ENCODE data around the gene RNU2-1. TPM values are rescaled to one million over a fixed set of nuclear protein-coding genes. Genes with fewer than 3 reads are reported as not detected.
A peak's percentile ranks its signal among the peaks of the same experiment; 100 is the strongest.
"Not testable (repeated sequence)": the region's sequence is repeated elsewhere in the genome, so short reads cannot be mapped to it uniquely, and the experiment has no call there.

The RNU2-1 gene
- not detected in 2 replicates for total RNA-seq (2016; rRNA removed; fragmentation: Illumina TruSeq; extraction: Trizol)
- 7.5 and 10.4 TPM in 2 replicates for total RNA-seq (2016; cell fraction: cytosol; rRNA removed; fragmentation: Illumina TruSeq; extraction: Trizol; ENCODE audit: low read depth)
- total RNA-seq (2016; cell fraction: insoluble cytoplasmic fraction; rRNA removed; fragmentation: Illumina TruSeq; extraction: Trizol): not detected in 2 replicates
- not detected in 2 replicates for total RNA-seq (2016; cell fraction: membrane; rRNA removed; fragmentation: Illumina TruSeq; extraction: Trizol)
- not detected in 2 replicates for total RNA-seq (2016; cell fraction: nucleus; rRNA removed; fragmentation: Illumina TruSeq; extraction: Trizol)
- not detected in 2 replicates for polyA plus RNA-seq (2011; rRNA removed)
- not detected in 2 replicates for polyA plus RNA-seq (2011; cell fraction: cytosol; rRNA removed)
- polyA plus RNA-seq (2011; cell fraction: nucleus; rRNA removed): not detected in 2 replicates
- not detected in 2 replicates for polyA plus RNA-seq (2012)
- not detected in 2 replicates for polyA plus RNA-seq (2016; cell fraction: cytosol; fragmentation: Illumina TruSeq; extraction: Trizol; ENCODE audit: low read depth)
- not detected in 2 replicates for polyA plus RNA-seq (2016; cell fraction: insoluble cytoplasmic fraction; fragmentation: Illumina TruSeq; extraction: Trizol; ENCODE audit: low read depth)
- polyA plus RNA-seq (2016; cell fraction: membrane; fragmentation: Illumina TruSeq; extraction: Trizol; ENCODE audit: low read depth): not detected in 2 replicates
- not detected in 2 replicates for polyA plus RNA-seq (2016; cell fraction: nucleus; fragmentation: Illumina TruSeq; extraction: Trizol; ENCODE audit: insufficient read depth, low read depth)
- polyA minus RNA-seq (2011; rRNA and poly(A)+ RNA removed; ENCODE audit: low replicate concordance): not detected in 2 replicates
- not detected in 2 replicates for polyA minus RNA-seq (2011; cell fraction: cytosol; rRNA and poly(A)+ RNA removed)
- not detected in 2 replicates for polyA minus RNA-seq (2011; cell fraction: nucleus; rRNA and poly(A)+ RNA removed)
- Bru-seq, nascent RNA: not detected
- BruChase-seq, experiment 1, labeled RNA remaining after a 6-hour chase: not detected
- BruChase-seq, experiment 2, labeled RNA remaining after a 2-hour chase: not detected
- long read RNA-seq, experiment 1: 0 reads
- long read RNA-seq, experiment 2: 0 reads

- DNase-seq (ENCODE audit: low spot score); POLR2A ChIA-PET; H3K79me2 ChIP-seq (ENCODE audit: insufficient read depth, low read length); H3K4me2 ChIP-seq (ENCODE audit: low read depth, low read length); H2AFZ ChIP-seq (ENCODE audit: low read length); BruUV-seq (replicated peaks); H3K4me1 ChIP-seq (ENCODE audit: insufficient read depth, low read length); H3K27ac ChIP-seq (ENCODE audit: extremely low read length, insufficient read depth, low read length); in situ Hi-C loops (cut with HindIII; ENCODE audit: extremely low pct_ligation_motif_present, low pct_unique_long_range_greater_than_20kb); intact Hi-C loops (cut with micrococcal nuclease; ENCODE audit: unreplicated experiment); FAIRE-seq; ATAC-seq; H4K20me1 ChIP-seq (ENCODE audit: insufficient read depth, low read length); H3K4me3 ChIP-seq (replicated peaks in 1 of 3; ENCODE audit: insufficient read depth in 1 of 3, low read depth in 2 of 3, low read length in 3 of 3); CTCF ChIA-PET (ENCODE audit: low intra/inter-chr PET ratio, low total read pairs); H3K9ac ChIP-seq (ENCODE audit: insufficient read depth, low read depth, low read length); H3K36me3 ChIP-seq (replicated peaks in 1 of 2; ENCODE audit: control insufficient read depth in 1 of 2, insufficient read depth in 2 of 2, low read length in 2 of 2); H3K9me3 ChIP-seq (ENCODE audit: low read length); H3K27me3 ChIP-seq (ENCODE audit: control insufficient read depth in 1 of 2, insufficient read depth in 2 of 2, low read length in 2 of 2): not testable (repeated sequence)
- no CpG with 5 or more reads among the region's 31 CpGs for WGBS (ENCODE audit: low lambda C conversion rate)
These were observed at the start of gene RNU2-1 for GRCh38 chr17:43233877-43234276. RNU2-1 (minus strand) TSS chr17:43233977.

GRCh38 chr17:43272914-43273313, 39.1 kb upstream of the RNU2-1 start:
- CTCF ChIA-PET (ENCODE audit: low intra/inter-chr PET ratio, low total read pairs); H2AFZ ChIP-seq (ENCODE audit: low read length); H3K4me1 ChIP-seq (ENCODE audit: insufficient read depth, low read length); H3K79me2 ChIP-seq (ENCODE audit: insufficient read depth, low read length); H4K20me1 ChIP-seq (ENCODE audit: insufficient read depth, low read length); H3K4me2 ChIP-seq (ENCODE audit: low read depth, low read length); H3K27ac ChIP-seq (ENCODE audit: extremely low read length, insufficient read depth, low read length); H3K36me3 ChIP-seq (replicated peaks in 1 of 2; ENCODE audit: control insufficient read depth in 1 of 2, insufficient read depth in 2 of 2, low read length in 2 of 2); H3K4me3 ChIP-seq (replicated peaks in 1 of 3; ENCODE audit: insufficient read depth in 1 of 3, low read depth in 2 of 3, low read length in 3 of 3); H3K9me3 ChIP-seq (ENCODE audit: low read length); DNase-seq (ENCODE audit: low spot score); intact Hi-C loops (cut with micrococcal nuclease; ENCODE audit: unreplicated experiment); H3K9ac ChIP-seq (ENCODE audit: insufficient read depth, low read depth, low read length); POLR2A ChIA-PET; ATAC-seq; H3K27me3 ChIP-seq (ENCODE audit: control insufficient read depth in 1 of 2, insufficient read depth in 2 of 2, low read length in 2 of 2); FAIRE-seq; in situ Hi-C loops (cut with HindIII; ENCODE audit: extremely low pct_ligation_motif_present, low pct_unique_long_range_greater_than_20kb): not testable (repeated sequence)
- BruUV-seq (replicated peaks): TSS peak; percentile 100
- no CpG with 5 or more reads among the region's 30 CpGs for WGBS (ENCODE audit: low lambda C conversion rate)

- WGBS (ENCODE audit: low lambda C conversion rate): 10% methylated on average over 3 of the region's 12 CpGs
- H3K27me3 ChIP-seq (ENCODE audit: control insufficient read depth in 1 of 2, insufficient read depth in 2 of 2, low read length in 2 of 2); in situ Hi-C loops (cut with HindIII; ENCODE audit: extremely low pct_ligation_motif_present, low pct_unique_long_range_greater_than_20kb); FAIRE-seq; H3K4me1 ChIP-seq (ENCODE audit: insufficient read depth, low read length); H3K9me3 ChIP-seq (ENCODE audit: low read length); DNase-seq (ENCODE audit: low spot score); POLR2A ChIA-PET; H4K20me1 ChIP-seq (ENCODE audit: insufficient read depth, low read length); BruUV-seq (replicated peaks); CTCF ChIA-PET (ENCODE audit: low intra/inter-chr PET ratio, low total read pairs); H3K9ac ChIP-seq (ENCODE audit: insufficient read depth, low read depth, low read length); H3K4me2 ChIP-seq (ENCODE audit: low read depth, low read length); ATAC-seq; H3K36me3 ChIP-seq (replicated peaks in 1 of 2; ENCODE audit: control insufficient read depth in 1 of 2, insufficient read depth in 2 of 2, low read length in 2 of 2); intact Hi-C loops (cut with micrococcal nuclease; ENCODE audit: unreplicated experiment); H3K27ac ChIP-seq (ENCODE audit: extremely low read length, insufficient read depth, low read length); H3K4me3 ChIP-seq (replicated peaks in 1 of 3; ENCODE audit: insufficient read depth in 1 of 3, low read depth in 2 of 3, low read length in 3 of 3); H2AFZ ChIP-seq (ENCODE audit: low read length); H3K79me2 ChIP-seq (ENCODE audit: insufficient read depth, low read length): not testable (repeated sequence)
These were observed 38.7 kb upstream of the RNU2-1 start for GRCh38 chr17:43272483-43272882.
